GM23338 (cell line): Measurements from ENCODE around the gene RXRA. TPM values are rescaled to one million over a fixed set of nuclear protein-coding genes. Genes with fewer than 3 reads are reported as not detected.

ENCODE experiments used
- ATAC-seq: fragments of 200-7000 bp; cut with Tn5 transposase; 3 replicates; pipeline ENCODE4 v1.9.1; 2020
- DNase-seq: peaks from one replicate; pipeline ENCODE4 v3.0.0-alpha.2; 2015; ENCODE audit warnings: low spot score
- H2AFZ ChIP-seq: fragments of 200-600 bp; sonication (generic); 2 replicates; pipeline ENCODE4 v1.8.0; 2016; ENCODE audit warnings: antibody characterized with exemption, mild to moderate bottlenecking, moderate library complexity
- H3F3A ChIP-seq: fragments of 200-600 bp; sonication (generic); replicated peaks from 2 replicates; pipeline ENCODE4 v1.8.0; 2017; ENCODE audit warnings: antibody characterized with exemption, mixed run types, low read depth
- H3K27ac ChIP-seq: fragments of 200-600 bp; sonication (generic); 2 replicates; pipeline ENCODE4 v1.6.1; 2016; ENCODE audit warnings: low read depth
- H3K27me3 ChIP-seq: fragments of 200-600 bp; sonication (generic); 2 replicates; pipeline ENCODE4 v1.8.0; 2016; ENCODE audit warnings: mild to moderate bottlenecking, mixed run types, moderate library complexity; ENCODE audit not compliant: insufficient read depth
- H3K36me3 ChIP-seq: fragments of 200-600 bp; sonication (generic); 2 replicates; pipeline ENCODE4 v1.8.0; 2016; ENCODE audit warnings: mild to moderate bottlenecking; ENCODE audit not compliant: insufficient read depth
- H3K4me1 ChIP-seq: fragments of 200-600 bp; sonication (generic); 2 replicates; pipeline ENCODE4 v1.8.0; 2016; ENCODE audit warnings: mild to moderate bottlenecking, moderate library complexity; ENCODE audit not compliant: insufficient read depth
- H3K4me2 ChIP-seq: fragments of 200-600 bp; sonication (generic); 2 replicates; pipeline ENCODE4 v1.7.1; 2017; ENCODE audit warnings: mixed run types
- H3K4me3 ChIP-seq: fragments of 200-600 bp; sonication (generic); 2 replicates; pipeline ENCODE4 v1.6.1; 2016; ENCODE audit warnings: mixed run types
- H3K79me2 ChIP-seq: fragments of 200-600 bp; sonication (generic); replicated peaks from 2 replicates; pipeline ENCODE4 v1.8.0; 2017; ENCODE audit warnings: mild to moderate bottlenecking; ENCODE audit not compliant: insufficient read depth
- H3K9me2 ChIP-seq: fragments of 200-600 bp; sonication (generic); 2 replicates; pipeline ENCODE4 v1.8.0; 2017; ENCODE audit not compliant: insufficient read depth
- H4K20me1 ChIP-seq: fragments of 200-600 bp; sonication (generic); replicated peaks from 2 replicates; pipeline ENCODE4 v1.8.0; 2017; ENCODE audit warnings: mild to moderate bottlenecking; ENCODE audit not compliant: insufficient read depth
- H3K27ac Mint-ChIP-seq: 2 replicates; pipeline ENCODE4 v1.8.0; 2020; ENCODE audit warnings: inconsistent platforms, mild to moderate bottlenecking, moderate library complexity, mixed read lengths
- H3K27me3 Mint-ChIP-seq: 3 replicates; pipeline ENCODE4 v1.8.0; 2022; ENCODE audit warnings: low read depth, mild to moderate bottlenecking, moderate library complexity, mixed read lengths, inconsistent platforms; ENCODE audit not compliant: insufficient read depth, poor library complexity
- H3K36me3 Mint-ChIP-seq: 3 replicates; pipeline ENCODE4 v1.8.0; 2021; ENCODE audit warnings: low read depth, mild to moderate bottlenecking, inconsistent platforms, moderate library complexity, mixed read lengths
- H3K4me1 Mint-ChIP-seq: 3 replicates; pipeline ENCODE4 v1.8.0; 2020; ENCODE audit warnings: mild to moderate bottlenecking, inconsistent platforms, mixed read lengths
- H3K4me3 Mint-ChIP-seq: 3 replicates; pipeline ENCODE4 v1.8.0; 2021; ENCODE audit warnings: moderate library complexity, mild to moderate bottlenecking, inconsistent platforms, mixed read lengths
- H3K9me3 Mint-ChIP-seq: 3 replicates; pipeline ENCODE4 v1.8.0; 2020; ENCODE audit warnings: moderate library complexity, mild to moderate bottlenecking, inconsistent platforms, mixed read lengths
- EZH2 ChIP-seq: fragments of 200-600 bp; sonication (generic); IDR thresholded peaks from one replicate; pipeline ENCODE4 v1.8.0; 2017; ENCODE audit warnings: antibody characterized with exemption, mild to moderate bottlenecking, low read depth; ENCODE audit not compliant: unreplicated experiment
- EZH2phosphoT487 ChIP-seq: fragments of 200-600 bp; sonication (generic); IDR thresholded peaks from one replicate; pipeline ENCODE4 v1.8.1; 2018; ENCODE audit warnings: antibody characterized with exemption; ENCODE audit not compliant: unreplicated experiment
- JUNB ChIP-seq: IDR thresholded peaks from one replicate; pipeline ENCODE4 v1.6.1; 2016; ENCODE audit warnings: antibody characterized with exemption; ENCODE audit not compliant: unreplicated experiment
- NANOG ChIP-seq: IDR thresholded peaks from 2 replicates; pipeline ENCODE4 v1.6.1; 2016; ENCODE audit warnings: antibody characterized with exemption, borderline replicate concordance
- POLR2AphosphoS5 ChIP-seq: IDR thresholded peaks from 2 replicates; pipeline ENCODE4 v1.6.1; 2016; ENCODE audit warnings: antibody characterized with exemption, low read depth
- STAT1 ChIP-seq: IDR thresholded peaks from one replicate; pipeline ENCODE4 v1.6.1; 2016; ENCODE audit warnings: antibody characterized with exemption; ENCODE audit not compliant: unreplicated experiment
- polyA plus RNA-seq: library from polyadenylated mRNA; unstranded; fragments of >200 nt; fragmentation: Nextera tagmentation; extraction: Ambion mirVana; gene quantifications from 2 replicates; pipeline ENCODE4 v1.2.1, GENCODE V29; 2016
- total RNA-seq: library from RNA; depleted of rRNA; stranded (reverse); fragments of >200 nt; shearing (Covaris generic); gene quantifications from 2 replicates; pipeline ENCODE4 v1.2.3, GENCODE V29; 2014
- TF ChIP-seq, protein P1 (sequence below), 2 experiments: fragments of 200-600 bp in 1 of 2; sonication (generic) in 1 of 2; conservative IDR thresholded peaks; 2 replicates each; pipeline versions ENCODE4 v1.5.1 to v1.6.1; 2016 to 2017; ENCODE audit warnings: antibody characterized with exemption in 2 of 2, low read depth in 2 of 2, mild to moderate bottlenecking in 2 of 2, moderate library complexity in 1 of 2
- TF ChIP-seq, protein P2 (sequence below): IDR thresholded peaks from 2 replicates; pipeline ENCODE4 v1.6.1; 2016; ENCODE audit warnings: antibody characterized with exemption
- TF ChIP-seq, protein P3 (sequence below): IDR thresholded peaks from one replicate; pipeline ENCODE4 v1.6.1; 2018; ENCODE audit warnings: antibody characterized with exemption; ENCODE audit not compliant: unreplicated experiment

Gene RXRA
- total and polyA plus RNA-seq, 2 experiments from 2014 or later: 4.9 to 17.9 TPM

DNA sequence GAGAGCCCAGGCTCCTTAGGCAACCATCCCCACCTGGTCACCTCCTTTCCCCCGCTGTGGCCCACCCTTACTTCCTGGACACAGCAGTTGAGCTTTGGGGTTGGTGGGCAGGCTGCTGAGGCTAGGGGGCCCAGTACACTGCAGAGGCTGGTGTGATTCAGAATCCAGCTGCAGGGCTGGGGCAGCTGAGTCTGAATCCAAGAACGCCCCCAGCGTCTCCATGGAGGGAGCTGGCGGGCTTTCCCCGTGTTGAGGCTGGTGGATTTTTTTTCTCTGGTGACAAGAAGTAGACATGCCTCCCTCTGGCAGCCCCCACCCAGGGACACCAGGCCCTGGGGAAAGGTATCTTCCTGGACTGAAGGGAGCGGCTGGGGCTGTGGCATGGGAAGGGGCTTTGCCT lies 104.8 kb downstream of the RXRA start (continued):
- TF ChIP-seq, protein P1, sequence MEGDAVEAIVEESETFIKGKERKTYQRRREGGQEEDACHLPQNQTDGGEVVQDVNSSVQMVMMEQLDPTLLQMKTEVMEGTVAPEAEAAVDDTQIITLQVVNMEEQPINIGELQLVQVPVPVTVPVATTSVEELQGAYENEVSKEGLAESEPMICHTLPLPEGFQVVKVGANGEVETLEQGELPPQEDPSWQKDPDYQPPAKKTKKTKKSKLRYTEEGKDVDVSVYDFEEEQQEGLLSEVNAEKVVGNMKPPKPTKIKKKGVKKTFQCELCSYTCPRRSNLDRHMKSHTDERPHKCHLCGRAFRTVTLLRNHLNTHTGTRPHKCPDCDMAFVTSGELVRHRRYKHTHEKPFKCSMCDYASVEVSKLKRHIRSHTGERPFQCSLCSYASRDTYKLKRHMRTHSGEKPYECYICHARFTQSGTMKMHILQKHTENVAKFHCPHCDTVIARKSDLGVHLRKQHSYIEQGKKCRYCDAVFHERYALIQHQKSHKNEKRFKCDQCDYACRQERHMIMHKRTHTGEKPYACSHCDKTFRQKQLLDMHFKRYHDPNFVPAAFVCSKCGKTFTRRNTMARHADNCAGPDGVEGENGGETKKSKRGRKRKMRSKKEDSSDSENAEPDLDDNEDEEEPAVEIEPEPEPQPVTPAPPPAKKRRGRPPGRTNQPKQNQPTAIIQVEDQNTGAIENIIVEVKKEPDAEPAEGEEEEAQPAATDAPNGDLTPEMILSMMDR (conservative IDR thresholded peaks at IDR 0.05; ENCODE audit: low read depth in 2 of 2): no peak
- no peak for TF ChIP-seq NANOG

DNA sequence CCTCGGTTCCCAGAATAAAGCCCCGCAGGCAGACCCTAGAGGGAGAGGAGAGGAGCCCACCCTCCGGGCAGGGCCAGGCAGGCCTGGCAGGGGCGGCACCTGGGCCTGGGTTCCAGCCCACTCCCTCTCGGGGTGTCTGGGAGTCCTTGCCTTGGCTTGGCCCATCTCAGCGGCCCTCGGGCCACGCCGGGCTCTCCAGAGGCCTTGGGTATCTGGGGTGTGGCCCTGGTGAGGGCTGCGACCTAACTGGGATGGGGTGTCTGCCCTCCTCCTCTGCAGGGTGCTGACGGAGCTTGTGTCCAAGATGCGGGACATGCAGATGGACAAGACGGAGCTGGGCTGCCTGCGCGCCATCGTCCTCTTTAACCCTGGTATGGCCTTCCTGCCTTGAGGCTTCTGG lies 105.4 kb downstream of the RXRA start:
- Histone ChIP-seq H3K27ac (no peak overlapping the region), H3K79me2 (no peaks in the 10 kb centered on the region), H3K4me3 (no peak overlapping the region), H4K20me1 (no peaks in the 10 kb centered on the region; the same call in 1 of the 2 replicates), H3K4me1 (no peaks in the 10 kb centered on the region), H3K4me2 (no peak overlapping the region), H3K9me2 (no peaks in the 10 kb centered on the region), H3K27me3 (no peaks in the 10 kb centered on the region), H3K36me3 (no peaks in the 10 kb centered on the region), H3F3A (no peaks in the 10 kb centered on the region), H2AFZ (no peak overlapping the region)
- H3K4me1 Mint-ChIP-seq: peaks cover 3% of the 10 kb centered on the region; the same call in 2 of the 3 replicates
- H3K27ac Mint-ChIP-seq: no peak overlapping the region
- DNase-seq: no peak
- ATAC-seq: no peak
- TF ChIP-seq POLR2AphosphoS5 (no peak), JUNB (no peak)
- H3K9me3 Mint-ChIP-seq: no peaks in the 10 kb centered on the region
- H3K27me3 Mint-ChIP-seq: peaks cover 4% of the 10 kb centered on the region
- H3K36me3 Mint-ChIP-seq: peaks cover 9% of the 10 kb centered on the region
- H3K4me3 Mint-ChIP-seq: no peak overlapping the region

DNA sequence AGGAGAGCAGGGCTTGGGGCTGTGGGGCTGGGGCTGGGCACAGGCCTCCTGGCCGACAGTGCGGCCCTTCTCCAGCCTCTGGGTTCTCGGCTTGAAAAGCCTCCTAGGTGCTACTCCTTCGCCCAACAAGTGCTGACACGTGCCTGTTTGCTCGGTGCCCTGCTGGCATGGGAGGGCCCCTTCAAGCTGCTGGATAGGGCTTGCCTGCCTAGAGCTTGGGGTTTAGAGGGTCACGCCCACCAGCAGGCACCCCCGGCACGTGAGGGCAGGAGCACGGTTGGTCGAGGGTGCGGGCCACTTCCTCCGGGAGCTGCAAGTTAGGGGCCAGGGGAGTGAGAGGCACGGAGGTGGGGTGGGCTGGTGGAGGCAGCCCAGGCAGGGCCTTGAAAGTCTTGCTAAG lies 106.2 kb downstream of the RXRA start:
- no peak overlapping the region for H3K4me3 ChIP-seq
- H4K20me1 ChIP-seq: no peaks in the 10 kb centered on the region; the same call in 1 of the 2 replicates
- peaks cover 10% of the 10 kb centered on the region for H3K36me3 Mint-ChIP-seq
- no peaks in the 10 kb centered on the region for H3K79me2 ChIP-seq
- no peaks in the 10 kb centered on the region for H3K9me2 ChIP-seq
- no peak overlapping the region for H3K27ac ChIP-seq
- H3K27me3 Mint-ChIP-seq: peaks cover 4% of the 10 kb centered on the region
- no peak for ATAC-seq
- H3K4me3 Mint-ChIP-seq: no peak overlapping the region
- no peak for DNase-seq
- H3K27me3 ChIP-seq: no peaks in the 10 kb centered on the region
- no peak overlapping the region for H3K4me2 ChIP-seq
- no peaks in the 10 kb centered on the region for H3K36me3 ChIP-seq
- H3K4me1 ChIP-seq: no peaks in the 10 kb centered on the region
- H3K27ac Mint-ChIP-seq: no peak overlapping the region
- H3K4me1 Mint-ChIP-seq: peaks cover 3% of the 10 kb centered on the region; the same call in 2 of the 3 replicates
- H3K9me3 Mint-ChIP-seq: no peaks in the 10 kb centered on the region
- no peak overlapping the region for H2AFZ ChIP-seq
- no peaks in the 10 kb centered on the region for H3F3A ChIP-seq
- TF ChIP-seq EZH2phosphoT487 (no peak), EZH2 (no peak), STAT1 (no peak), NANOG (no peak), POLR2AphosphoS5 (no peak), JUNB (no peak)
- TF ChIP-seq, protein P2, sequence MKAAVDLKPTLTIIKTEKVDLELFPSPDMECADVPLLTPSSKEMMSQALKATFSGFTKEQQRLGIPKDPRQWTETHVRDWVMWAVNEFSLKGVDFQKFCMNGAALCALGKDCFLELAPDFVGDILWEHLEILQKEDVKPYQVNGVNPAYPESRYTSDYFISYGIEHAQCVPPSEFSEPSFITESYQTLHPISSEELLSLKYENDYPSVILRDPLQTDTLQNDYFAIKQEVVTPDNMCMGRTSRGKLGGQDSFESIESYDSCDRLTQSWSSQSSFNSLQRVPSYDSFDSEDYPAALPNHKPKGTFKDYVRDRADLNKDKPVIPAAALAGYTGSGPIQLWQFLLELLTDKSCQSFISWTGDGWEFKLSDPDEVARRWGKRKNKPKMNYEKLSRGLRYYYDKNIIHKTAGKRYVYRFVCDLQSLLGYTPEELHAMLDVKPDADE: no peak
- TF ChIP-seq, protein P1 (conservative IDR thresholded peaks at IDR 0.05; ENCODE audit: low read depth in 2 of 2): no peak
- TF ChIP-seq, protein P3, sequence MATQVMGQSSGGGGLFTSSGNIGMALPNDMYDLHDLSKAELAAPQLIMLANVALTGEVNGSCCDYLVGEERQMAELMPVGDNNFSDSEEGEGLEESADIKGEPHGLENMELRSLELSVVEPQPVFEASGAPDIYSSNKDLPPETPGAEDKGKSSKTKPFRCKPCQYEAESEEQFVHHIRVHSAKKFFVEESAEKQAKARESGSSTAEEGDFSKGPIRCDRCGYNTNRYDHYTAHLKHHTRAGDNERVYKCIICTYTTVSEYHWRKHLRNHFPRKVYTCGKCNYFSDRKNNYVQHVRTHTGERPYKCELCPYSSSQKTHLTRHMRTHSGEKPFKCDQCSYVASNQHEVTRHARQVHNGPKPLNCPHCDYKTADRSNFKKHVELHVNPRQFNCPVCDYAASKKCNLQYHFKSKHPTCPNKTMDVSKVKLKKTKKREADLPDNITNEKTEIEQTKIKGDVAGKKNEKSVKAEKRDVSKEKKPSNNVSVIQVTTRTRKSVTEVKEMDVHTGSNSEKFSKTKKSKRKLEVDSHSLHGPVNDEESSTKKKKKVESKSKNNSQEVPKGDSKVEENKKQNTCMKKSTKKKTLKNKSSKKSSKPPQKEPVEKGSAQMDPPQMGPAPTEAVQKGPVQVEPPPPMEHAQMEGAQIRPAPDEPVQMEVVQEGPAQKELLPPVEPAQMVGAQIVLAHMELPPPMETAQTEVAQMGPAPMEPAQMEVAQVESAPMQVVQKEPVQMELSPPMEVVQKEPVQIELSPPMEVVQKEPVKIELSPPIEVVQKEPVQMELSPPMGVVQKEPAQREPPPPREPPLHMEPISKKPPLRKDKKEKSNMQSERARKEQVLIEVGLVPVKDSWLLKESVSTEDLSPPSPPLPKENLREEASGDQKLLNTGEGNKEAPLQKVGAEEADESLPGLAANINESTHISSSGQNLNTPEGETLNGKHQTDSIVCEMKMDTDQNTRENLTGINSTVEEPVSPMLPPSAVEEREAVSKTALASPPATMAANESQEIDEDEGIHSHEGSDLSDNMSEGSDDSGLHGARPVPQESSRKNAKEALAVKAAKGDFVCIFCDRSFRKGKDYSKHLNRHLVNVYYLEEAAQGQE: no peak
